GM19240 (cell line): ENCODE data around the gene PMVK.
A peak's percentile ranks its signal among the peaks of the same experiment; 100 is the strongest.

Source experiments
- DNase-seq: peaks from one replicate; pipeline ENCODE4 v3.0.0; 2011; ENCODE audit warnings: low spot score; ENCODE audit not compliant: insufficient read length

Gene PMVK

DNA sequence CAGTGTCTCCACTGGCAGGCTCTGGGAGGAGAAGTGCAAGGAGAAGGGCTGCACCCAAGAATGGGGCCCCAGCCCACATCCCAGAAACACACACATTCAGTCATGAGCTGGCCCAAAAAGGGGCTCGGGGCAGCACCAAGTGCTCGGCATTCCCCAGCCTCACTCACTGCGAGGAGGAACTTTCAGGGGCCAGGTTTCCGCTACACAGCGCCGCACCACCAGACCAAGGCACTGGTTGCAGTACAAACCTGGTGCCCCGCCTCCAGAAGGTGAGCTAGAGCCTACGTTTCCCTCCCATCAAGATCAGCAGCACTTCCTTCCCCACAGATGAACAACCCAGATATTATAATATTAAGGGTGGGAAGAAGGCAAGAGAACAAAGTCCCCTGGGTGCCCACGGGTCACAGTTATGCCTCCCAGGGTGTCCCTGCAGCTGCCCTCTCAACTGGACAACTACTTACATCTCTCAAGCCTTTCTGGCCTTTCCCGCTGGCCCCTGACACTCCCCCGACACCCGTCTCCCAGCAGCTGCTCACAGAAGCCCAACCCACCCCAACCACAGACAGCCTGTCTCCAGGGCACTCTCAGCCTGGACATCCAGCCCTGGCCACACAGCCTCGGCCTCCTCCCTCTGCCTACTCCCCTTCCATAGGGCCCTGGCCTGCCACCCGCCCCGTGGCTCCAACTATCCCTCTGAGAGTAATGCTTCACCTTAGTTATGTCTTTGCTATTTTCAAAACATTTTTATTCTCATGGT lies 15.6 kb upstream of the PMVK start:
- no peak for DNase-seq

DNA sequence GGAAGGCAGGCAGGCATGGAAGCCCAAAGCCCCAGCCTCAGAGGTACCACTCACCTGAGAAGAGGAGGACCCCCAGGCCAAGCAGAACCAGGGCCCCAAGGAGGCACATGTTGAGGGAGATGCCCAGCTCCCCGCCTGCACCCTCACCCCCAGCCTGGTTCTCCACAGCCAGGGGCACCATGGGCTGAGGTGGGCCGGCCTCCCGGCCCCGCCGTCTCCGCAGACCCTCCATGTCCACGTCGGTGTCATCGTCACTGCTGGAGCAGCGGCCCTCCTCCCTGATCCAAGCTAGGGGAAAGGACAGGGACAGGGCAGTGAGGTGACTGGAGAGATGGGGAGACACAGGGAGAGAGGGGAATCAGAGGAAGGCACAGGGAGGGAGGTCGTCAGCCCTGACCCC lies 11.6 kb upstream of the PMVK start:
- DNase-seq, result no peak

GRCh38 chr1:154945962-154946850 lies 9.7 kb upstream of the PMVK start:
- DNase-seq, result no peak

DNA sequence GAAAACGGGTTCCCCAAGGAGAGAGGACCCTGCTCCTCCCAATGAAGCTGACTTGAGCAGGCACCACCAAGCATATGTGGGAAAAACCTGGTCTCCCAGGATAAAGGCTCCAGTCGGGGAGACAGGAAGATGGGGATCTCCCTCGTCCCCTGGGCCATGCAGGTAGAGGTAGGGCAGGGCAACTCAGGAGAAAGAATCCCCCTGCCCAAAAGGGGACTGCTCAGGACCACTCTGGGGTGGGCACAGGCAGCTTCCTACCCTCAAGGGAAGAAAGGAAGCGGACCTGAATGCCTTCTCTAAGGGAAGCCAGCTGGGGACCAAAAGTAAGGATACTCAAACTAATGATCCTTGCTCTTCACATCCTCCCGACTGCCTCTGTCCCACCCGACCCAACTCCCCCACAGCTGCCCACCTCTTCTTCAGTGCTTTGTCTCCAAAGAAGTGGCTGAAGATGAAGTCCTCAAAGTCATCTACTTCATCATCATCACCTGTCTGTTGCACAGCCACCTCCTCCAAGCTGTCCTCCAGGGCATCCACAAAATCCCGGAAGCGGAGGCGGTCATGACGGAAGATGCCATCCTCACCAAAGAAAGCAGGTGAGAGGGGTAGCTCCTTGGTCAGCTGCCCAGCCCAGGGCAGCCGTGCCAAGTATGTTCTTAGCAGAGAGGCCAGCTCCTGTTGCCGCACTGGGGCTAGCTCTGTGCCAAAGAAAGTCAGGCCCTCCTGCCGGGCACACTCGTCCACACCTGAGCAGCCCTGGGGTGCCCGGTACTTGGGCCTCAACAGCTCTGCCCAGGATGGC lies 8.8 kb upstream of the PMVK start:
- DNase-seq, result no peak

- no peak for DNase-seq
These were observed 8.1 kb upstream of the PMVK start for GRCh38 chr1:154944401-154945159.

DNA sequence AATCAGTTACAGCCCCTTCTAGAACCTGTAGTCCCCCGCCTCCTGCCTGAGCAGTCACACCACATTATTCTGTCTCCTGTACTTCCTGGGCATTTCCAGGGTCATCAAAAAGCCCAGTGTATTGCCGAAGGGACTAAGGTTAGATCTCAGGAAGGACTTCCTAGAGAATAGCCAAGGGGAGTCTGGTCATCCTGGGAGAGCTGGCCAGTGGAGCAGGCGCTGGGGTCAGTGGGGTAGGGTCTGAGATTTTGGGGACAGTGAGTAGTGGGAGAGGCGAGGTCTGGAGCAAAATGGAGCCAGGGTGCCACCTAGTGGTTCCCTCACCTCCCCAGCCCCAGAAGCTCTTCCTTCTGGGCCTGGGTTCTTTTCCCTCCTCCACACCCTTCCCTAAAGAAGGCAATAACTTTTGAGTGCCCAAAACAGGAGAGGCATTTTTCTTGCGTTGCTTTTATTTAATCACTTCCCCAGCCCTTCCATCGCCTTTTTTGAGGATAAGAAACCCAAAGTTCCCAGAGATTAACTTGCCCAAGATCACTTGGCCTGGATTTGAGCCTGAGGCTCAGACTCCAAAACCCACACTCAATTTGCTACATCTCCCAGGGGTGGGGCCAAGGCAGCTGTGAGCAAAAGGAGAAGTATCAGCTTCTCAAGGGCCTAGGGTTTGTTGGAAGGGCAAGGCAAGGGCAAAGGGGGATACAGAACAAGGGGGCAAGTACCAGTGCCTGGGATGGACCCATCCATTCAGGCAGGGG lies 7.3 kb upstream of the PMVK start:
- DNase-seq, result peak; percentile 53

DNA sequence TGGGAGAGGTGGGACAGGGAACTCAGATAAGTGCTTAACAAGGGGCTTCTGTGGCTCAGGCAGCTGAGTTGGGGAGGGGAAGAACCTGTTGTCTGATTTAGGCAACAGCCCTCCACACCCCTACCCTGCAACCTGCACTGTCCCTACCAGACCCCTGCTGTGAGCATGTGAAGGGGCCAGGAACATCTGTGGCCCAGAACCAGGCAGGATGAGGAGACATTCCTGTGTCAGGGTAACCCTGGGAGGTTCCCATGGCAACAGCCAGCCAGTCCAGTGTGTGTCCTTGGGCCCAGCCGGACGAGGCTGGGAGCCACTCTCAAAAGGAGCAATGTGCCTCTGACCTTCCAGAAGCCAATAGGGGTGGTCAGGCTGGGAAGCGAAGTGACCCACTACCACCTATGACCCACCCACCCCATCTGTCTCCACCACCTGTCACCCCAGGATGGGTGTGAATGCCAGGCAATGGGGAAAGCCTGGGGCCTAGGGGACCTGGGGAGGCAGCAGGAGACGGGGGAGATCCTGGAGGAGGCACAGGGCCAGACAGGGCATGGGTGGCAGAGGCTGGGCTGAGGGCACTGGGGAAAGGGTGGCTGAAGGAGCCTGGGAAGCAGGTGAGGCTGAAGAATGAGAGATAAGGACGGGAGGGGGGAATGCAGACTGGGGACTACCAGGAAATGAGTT lies 5.0 kb upstream of the PMVK start:
- no peak for DNase-seq

DNA sequence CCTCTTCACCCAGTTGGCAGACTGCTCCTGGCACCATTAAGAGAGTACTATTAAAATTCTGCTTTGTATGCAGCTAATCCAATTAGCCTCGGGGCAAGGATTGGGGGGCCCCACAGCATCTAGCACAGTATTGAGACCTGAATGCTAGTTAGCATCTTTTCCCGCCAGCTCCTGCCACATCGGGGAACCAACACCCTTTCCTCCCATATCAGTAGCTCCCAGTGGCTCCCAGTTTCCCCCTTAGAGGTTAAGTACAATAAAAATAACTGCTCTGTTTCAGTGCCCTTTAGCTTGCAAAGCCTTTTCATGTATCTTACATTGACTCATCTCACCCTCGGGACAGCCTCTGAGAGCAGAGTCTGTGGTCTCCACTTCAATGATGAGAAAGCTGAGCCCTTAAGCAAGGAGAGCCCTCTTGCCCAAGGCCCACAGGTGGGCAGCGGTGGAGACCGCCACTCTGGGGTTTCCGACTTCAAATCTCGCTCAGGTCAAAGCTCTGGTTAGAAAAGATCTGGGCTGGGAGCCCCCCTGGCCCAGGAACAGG lies 4.2 kb upstream of the PMVK start:
- DNase-seq, result no peak

DNA sequence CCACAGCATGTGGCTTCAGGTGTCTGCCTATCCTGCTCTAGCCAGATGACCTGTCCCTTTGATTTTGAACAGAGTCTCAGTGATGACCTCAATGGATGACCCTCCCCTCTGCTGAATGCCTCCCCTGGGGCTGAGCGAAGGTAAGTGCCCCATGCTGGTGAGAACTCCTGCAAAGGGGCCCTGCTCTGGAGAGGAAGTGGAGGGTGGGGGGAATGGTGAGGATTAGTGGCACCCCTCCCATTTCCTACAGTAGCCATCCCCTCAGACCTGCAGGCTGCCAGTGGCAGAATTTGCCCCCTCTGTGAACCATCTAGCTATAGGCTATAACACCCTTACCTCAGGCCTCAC lies 3.7 kb upstream of the PMVK start:
- no peak for DNase-seq

DNA sequence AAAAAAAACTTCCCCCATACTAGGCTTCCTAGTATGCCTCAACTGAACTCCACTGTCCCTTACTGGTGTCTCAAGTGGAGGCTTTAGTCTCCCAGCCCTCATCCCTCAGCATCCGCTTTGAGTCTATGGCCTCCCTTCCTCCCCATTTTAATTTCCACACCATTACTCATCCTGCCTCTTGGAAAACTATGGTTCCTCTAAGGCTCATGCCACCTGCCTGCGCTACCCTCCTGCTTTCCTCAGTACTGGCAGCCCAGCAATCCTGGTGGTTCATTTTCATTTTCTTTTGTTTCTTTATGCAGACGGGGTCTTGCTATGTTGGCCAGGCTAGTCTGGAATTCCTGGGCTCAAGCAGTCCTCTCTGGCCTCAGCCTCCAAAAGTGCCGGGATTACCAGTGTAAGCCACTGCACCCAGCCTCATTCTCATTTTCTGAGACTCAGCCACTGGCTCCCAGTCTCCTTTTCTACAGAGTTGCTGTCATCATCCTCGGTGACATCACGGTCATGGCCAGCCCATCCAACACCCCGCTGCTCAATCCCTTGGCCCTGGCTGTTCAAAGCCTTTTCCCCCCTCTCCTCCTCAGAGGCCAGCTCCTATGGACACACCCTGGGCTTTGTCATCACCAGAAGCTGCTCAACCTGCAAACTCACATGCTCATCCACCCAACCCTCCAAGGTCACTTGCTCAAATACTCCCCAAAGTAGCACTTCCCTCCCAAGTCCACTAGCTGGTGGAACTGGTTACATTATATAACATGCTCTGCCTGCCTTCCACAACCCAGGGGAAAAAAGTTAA lies 2.3 kb upstream of the PMVK start:
- no peak for DNase-seq

DNA sequence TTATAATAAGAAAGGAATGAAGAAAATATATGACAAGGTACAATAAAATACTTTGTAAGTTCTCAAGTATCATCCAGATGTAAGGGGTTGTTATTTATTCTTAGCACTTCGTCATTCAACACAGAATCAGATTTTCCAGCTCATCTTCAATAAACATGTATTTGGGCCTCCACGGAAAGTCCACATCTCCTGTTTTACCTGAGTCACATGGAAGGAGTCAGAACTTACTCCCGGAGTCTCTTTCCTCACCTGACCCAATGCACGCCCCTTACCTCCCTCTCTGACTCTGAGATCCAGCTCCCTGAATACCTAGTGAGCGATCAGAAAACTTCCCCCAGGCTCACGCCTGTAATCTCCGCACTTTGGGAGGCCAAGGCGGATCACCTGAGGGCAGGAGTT lies 1.5 kb upstream of the PMVK start:
- no peak for DNase-seq

- peak; percentile 61 for DNase-seq
These were observed 817 bp upstream of the PMVK start for GRCh38 chr1:154937085-154937987.

- no peak for DNase-seq
These were observed 567 bp downstream of the PMVK start for GRCh38 chr1:154935749-154936554.

DNA sequence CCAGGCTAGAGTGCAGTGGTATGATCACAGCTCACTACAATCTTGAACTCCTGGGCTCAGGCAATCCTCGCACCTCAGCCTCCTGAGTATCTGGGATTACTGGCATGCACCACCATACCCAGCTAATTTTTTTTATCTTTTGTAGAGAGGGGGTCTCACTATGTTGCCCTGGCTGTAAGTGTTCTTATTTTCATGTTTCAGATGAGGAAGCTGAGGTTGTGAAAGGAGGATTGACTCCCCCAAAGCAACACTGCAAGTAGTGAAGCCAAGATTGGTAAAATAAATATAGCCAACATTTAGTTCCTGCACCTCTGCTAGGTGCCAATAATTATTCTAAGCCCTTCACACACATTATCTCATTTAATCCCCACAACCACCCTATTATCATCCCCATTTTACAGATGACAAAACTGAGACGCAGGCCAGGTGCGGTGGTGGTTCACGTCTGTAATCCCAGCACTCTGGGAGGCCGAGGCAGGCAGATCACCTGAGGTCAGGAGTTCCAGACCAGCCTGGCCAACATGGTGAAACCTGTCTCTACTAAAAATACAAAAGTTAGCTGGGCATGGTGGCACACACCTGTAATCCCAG lies 2.1 kb downstream of the PMVK start:
- DNase-seq, result no peak

GRCh38 chr1:154931940-154932487 lies 4.5 kb downstream of the PMVK start:
- DNase-seq, result no peak

DNA sequence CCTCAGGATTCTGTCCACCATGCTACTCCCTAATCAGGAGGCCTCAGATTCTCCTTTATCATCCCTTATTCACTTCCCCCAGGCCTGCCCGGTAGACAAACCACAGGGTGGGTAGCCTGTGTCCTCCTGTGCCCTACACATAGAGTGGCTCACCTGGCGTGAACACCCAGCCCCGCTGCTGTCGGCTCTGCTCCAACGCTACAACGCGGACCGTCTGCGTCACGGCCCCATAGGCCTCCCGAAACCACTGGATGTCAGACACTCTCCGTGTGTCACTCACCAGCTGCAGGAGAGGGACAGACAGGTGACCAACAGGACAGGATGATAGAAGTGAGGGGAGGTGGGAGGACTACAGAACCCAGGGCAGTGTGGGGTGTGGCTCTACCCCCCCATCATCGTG lies 10.3 kb downstream of the PMVK start:
- DNase-seq, result no peak
